ENCODE measurements around the gene ZNF618.

- TF ChIP-seq CTCF (IDR thresholded peaks at IDR 0.05) (no peak), POLR2A (IDR thresholded peaks at IDR 0.05) (no peak)
These were observed 202.1 kb downstream of the ZNF618 start, which contains the start of gene AMBP for GRCh38 chr9:114078021-114078780.

Data from esophagus squamous epithelium (tissue), 4 donors.